DOHH2 (cell line): Measurements from ENCODE around the gene SPINK8.

Experiments used
- H3F3A ChIP-seq: fragments of 200-600 bp; sonication (generic), shearing (Covaris generic); 2 replicates; pipeline ENCODE4 v1.6.0; 2016; ENCODE audit warnings: antibody characterized with exemption, mild to moderate bottlenecking; ENCODE audit not compliant: control insufficient read depth, insufficient read depth
- H3K27ac ChIP-seq: fragments of 200-600 bp; sonication (generic); 2 replicates; pipeline ENCODE4 v1.5.1; 2014; ENCODE audit warnings: low read depth, mild to moderate bottlenecking, low read length, moderate library complexity
- H3K27me3 ChIP-seq: fragments of 200-600 bp; sonication (generic); 2 replicates; pipeline ENCODE4 v1.6.1; 2014; ENCODE audit warnings: mild to moderate bottlenecking, low read length, mixed read lengths; ENCODE audit not compliant: control insufficient read depth
- H3K36me3 ChIP-seq: fragments of 200-600 bp; sonication (generic); 2 replicates; pipeline ENCODE4 v1.6.1; 2014; ENCODE audit warnings: mild to moderate bottlenecking, low read length, moderate library complexity, mixed read lengths; ENCODE audit not compliant: control insufficient read depth
- H3K4me1 ChIP-seq: fragments of 200-600 bp; sonication (generic); 2 replicates; pipeline ENCODE4 v1.6.1; 2014; ENCODE audit warnings: mild to moderate bottlenecking, low read length, mixed read lengths; ENCODE audit not compliant: control insufficient read depth
- H3K4me2 ChIP-seq: fragments of 200-600 bp; sonication (generic); 2 replicates; pipeline ENCODE4 v1.6.0; 2014; ENCODE audit warnings: mild to moderate bottlenecking, low read length, moderate library complexity
- H3K4me3 ChIP-seq: fragments of 200-600 bp; sonication (generic); 2 replicates; pipeline ENCODE4 v1.5.1; 2014; ENCODE audit warnings: mild to moderate bottlenecking, low read length, mixed read lengths
- H3K79me2 ChIP-seq: fragments of 200-600 bp; sonication (generic); 2 replicates; pipeline ENCODE4 v1.6.1; 2014; ENCODE audit warnings: mild to moderate bottlenecking, low read length, mixed read lengths; ENCODE audit not compliant: control insufficient read depth
- H3K9me2 ChIP-seq: fragments of 200-600 bp; sonication (generic); replicated peaks from 2 replicates; pipeline ENCODE4 v1.6.1; 2014; ENCODE audit warnings: mild to moderate bottlenecking, low read length, mixed read lengths; ENCODE audit not compliant: control insufficient read depth
- H3K9me3 ChIP-seq: fragments of 200-600 bp; sonication (generic); 2 replicates; pipeline ENCODE4 v1.6.1; 2014; ENCODE audit warnings: antibody characterized with exemption, low read length, mixed read lengths; ENCODE audit not compliant: control insufficient read depth, insufficient read depth
- H4K20me1 ChIP-seq: fragments of 200-600 bp; sonication (generic); 2 replicates; pipeline ENCODE4 v1.6.0; 2014; ENCODE audit warnings: low read depth, mild to moderate bottlenecking, antibody characterized with exemption, low read length, moderate library complexity; ENCODE audit not compliant: control insufficient read depth, insufficient read depth
- EZH2phosphoT487 ChIP-seq: fragments of 200-600 bp; sonication (generic); IDR thresholded peaks from 2 replicates; pipeline ENCODE4 v1.6.1; 2017; ENCODE audit warnings: borderline replicate concordance, mild to moderate bottlenecking, antibody characterized with exemption, low read length, moderate library complexity, mixed read lengths
- TF ChIP-seq, protein P1 (sequence below): fragments of 200-600 bp; sonication (generic); IDR thresholded peaks from one replicate; pipeline ENCODE4 v1.5.1; 2014; ENCODE audit warnings: antibody characterized with exemption, mild to moderate bottlenecking, low read depth, low read length; ENCODE audit not compliant: poor library complexity, severe bottlenecking

The SPINK8 gene

GRCh38 chr3:48371651-48372376 is 38.4 kb upstream of the SPINK8 start, which contains the start of gene FBXW12:
Gene FBXW12 (plus strand): TSS chr3:48372219. CDS start chr3:48372768, 549 bp downstream.
- Histone ChIP-seq H3K79me2 (no peaks in the 10 kb centered on the region), H3K4me2 (no peak within 1 kb of the TSS), H3K36me3 (no peaks in the 10 kb centered on the region), H3K27ac (no peak within 1 kb of the TSS), H3F3A (no peaks in the 10 kb centered on the region), H3K9me2 (no peaks in the 10 kb centered on the region), H3K4me3 (no peak within 1 kb of the TSS), H3K27me3 (peaks cover under 1% of the 10 kb centered on the region; the same call in 1 of the 2 replicates), H3K4me1 (peaks cover 4% of the 10 kb centered on the region; the same call in 1 of the 2 replicates), H3K9me3 (no peaks in the 10 kb centered on the region), H4K20me1 (no peaks in the 10 kb centered on the region)
- TF ChIP-seq, protein P1, sequence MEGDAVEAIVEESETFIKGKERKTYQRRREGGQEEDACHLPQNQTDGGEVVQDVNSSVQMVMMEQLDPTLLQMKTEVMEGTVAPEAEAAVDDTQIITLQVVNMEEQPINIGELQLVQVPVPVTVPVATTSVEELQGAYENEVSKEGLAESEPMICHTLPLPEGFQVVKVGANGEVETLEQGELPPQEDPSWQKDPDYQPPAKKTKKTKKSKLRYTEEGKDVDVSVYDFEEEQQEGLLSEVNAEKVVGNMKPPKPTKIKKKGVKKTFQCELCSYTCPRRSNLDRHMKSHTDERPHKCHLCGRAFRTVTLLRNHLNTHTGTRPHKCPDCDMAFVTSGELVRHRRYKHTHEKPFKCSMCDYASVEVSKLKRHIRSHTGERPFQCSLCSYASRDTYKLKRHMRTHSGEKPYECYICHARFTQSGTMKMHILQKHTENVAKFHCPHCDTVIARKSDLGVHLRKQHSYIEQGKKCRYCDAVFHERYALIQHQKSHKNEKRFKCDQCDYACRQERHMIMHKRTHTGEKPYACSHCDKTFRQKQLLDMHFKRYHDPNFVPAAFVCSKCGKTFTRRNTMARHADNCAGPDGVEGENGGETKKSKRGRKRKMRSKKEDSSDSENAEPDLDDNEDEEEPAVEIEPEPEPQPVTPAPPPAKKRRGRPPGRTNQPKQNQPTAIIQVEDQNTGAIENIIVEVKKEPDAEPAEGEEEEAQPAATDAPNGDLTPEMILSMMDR = no peak
- TF ChIP-seq EZH2phosphoT487 = no peak

- H3F3A ChIP-seq = no peaks in the 10 kb centered on the region
- no peaks in the 10 kb centered on the region for H3K9me2 ChIP-seq
- H3K79me2 ChIP-seq = no peaks in the 10 kb centered on the region
- no peak overlapping the region for H3K4me2 ChIP-seq
- no peak overlapping the region for H3K4me3 ChIP-seq
- no peaks in the 10 kb centered on the region for H3K9me3 ChIP-seq
- TF ChIP-seq EZH2phosphoT487 = no peak
- TF ChIP-seq, protein P1 = no peak
- no peak overlapping the region for H3K27ac ChIP-seq
- H3K36me3 ChIP-seq = no peaks in the 10 kb centered on the region
- peaks cover 4% of the 10 kb centered on the region; the same call in 1 of the 2 replicates for H3K4me1 ChIP-seq
- no peaks in the 10 kb centered on the region for H4K20me1 ChIP-seq
- no peaks in the 10 kb centered on the region for H3K27me3 ChIP-seq
These were observed 36.9 kb upstream of the SPINK8 start for GRCh38 chr3:48370333-48370713.

DNA sequence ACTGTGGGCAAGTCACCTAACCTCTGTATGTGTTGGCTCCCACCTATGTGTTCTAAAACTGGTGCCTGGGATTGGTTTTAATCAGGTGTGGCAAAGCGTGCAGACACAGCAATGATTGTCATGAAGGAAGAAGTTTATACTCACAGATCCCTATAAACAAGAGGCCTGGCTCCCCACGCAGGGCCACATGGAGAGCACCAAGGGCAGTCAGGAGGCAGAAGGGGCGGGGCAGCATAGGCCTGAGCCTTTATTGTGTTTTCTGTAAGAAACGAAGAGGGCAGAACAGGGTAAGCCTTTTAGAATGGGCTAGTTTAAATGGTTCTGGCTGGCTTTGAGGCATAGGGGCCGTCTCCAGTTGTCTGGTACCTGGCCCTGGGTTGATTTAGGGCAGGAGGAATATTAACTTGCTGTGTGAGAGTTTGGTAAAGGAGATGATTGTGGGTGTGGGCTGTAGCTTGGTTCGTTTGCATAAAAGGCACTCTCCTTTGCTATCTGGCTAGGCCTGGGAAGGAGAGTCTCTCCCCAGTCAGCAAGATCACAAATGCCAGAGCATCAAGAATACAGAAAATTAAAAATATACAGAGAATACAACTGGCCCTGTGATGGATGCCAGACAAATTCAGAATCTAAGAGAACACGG is 36.4 kb upstream of the SPINK8 start:
- no peak for TF ChIP-seq EZH2phosphoT487
- TF ChIP-seq, protein P1 = no peak
- H3K9me3 ChIP-seq = no peaks in the 10 kb centered on the region

More for the DNA sequence above, 36.4 kb upstream of the SPINK8 start:
- Histone ChIP-seq H3K4me3 (no peak overlapping the region), H3K36me3 (no peaks in the 10 kb centered on the region), H3K27me3 (no peaks in the 10 kb centered on the region), H3K79me2 (no peaks in the 10 kb centered on the region), H3K9me2 (no peaks in the 10 kb centered on the region), H3K4me1 (peaks cover 4% of the 10 kb centered on the region; the same call in 1 of the 2 replicates), H3K27ac (no peak overlapping the region), H4K20me1 (no peaks in the 10 kb centered on the region), H3K4me2 (no peak overlapping the region), H3F3A (no peaks in the 10 kb centered on the region)
